HepG2 (cell line): ENCODE results near the gene RAP2A. TPM values are rescaled to one million over a fixed set of nuclear protein-coding genes. Genes with fewer than 3 reads are reported as not detected.

Experiments
- ARNTL ChIP-seq: sonication (generic); formaldehyde crosslinking; IDR thresholded peaks from 2 replicates; pipeline ENCODE4 v1.4.0; 2020; ENCODE audit warnings: mild to moderate bottlenecking, missing genetic modification reagents
- ELK4 ChIP-seq: sonication (generic); formaldehyde crosslinking; IDR thresholded peaks from 2 replicates; pipeline ENCODE4 v1.9.0; 2021; ENCODE audit warnings: missing genetic modification reagents, borderline replicate concordance
- FOXK1 ChIP-seq: sonication (generic); formaldehyde crosslinking; IDR thresholded peaks from 2 replicates; pipeline ENCODE4 v1.4.0; 2020; ENCODE audit warnings: low read depth, missing genetic modification reagents, borderline replicate concordance
- HDAC2 ChIP-seq: sonication (generic); formaldehyde crosslinking; IDR thresholded peaks from 2 replicates; pipeline ENCODE4 v1.4.0; 2020; ENCODE audit warnings: missing genetic modification reagents
- HNF4A ChIP-seq: sonication (generic); formaldehyde crosslinking; IDR thresholded peaks from 2 replicates; pipeline ENCODE4 v1.4.0; 2020; ENCODE audit warnings: missing genetic modification reagents
- HNRNPUL1 ChIP-seq: fragments of 200-400 bp; formaldehyde crosslinking; IDR thresholded peaks from 2 replicates; pipeline ENCODE4 v1.6.1; 2017; ENCODE audit warnings: low read depth, mild to moderate bottlenecking, low read length, moderate library complexity
- KDM1A ChIP-seq: IDR thresholded peaks from 2 replicates; pipeline ENCODE4 v1.6.1; 2016; ENCODE audit warnings: missing compliant biosample characterization
- KLF13 ChIP-seq: sonication (generic); formaldehyde crosslinking; IDR thresholded peaks from 2 replicates; pipeline ENCODE4 v1.4.0; 2020; ENCODE audit warnings: mild to moderate bottlenecking, missing genetic modification reagents
- MAFG ChIP-seq: sonication (generic); formaldehyde crosslinking; IDR thresholded peaks from 2 replicates; pipeline ENCODE4 v1.5.1; 2020; ENCODE audit warnings: mild to moderate bottlenecking, missing genetic modification reagents
- MEIS1 ChIP-seq: sonication (generic); formaldehyde crosslinking; IDR thresholded peaks from 2 replicates; pipeline ENCODE4 v1.9.0; 2021; ENCODE audit warnings: mild to moderate bottlenecking, missing genetic modification reagents, moderate library complexity, borderline replicate concordance
- MXD4 ChIP-seq: IDR thresholded peaks from 2 replicates; pipeline ENCODE4 v1.6.1; 2016; ENCODE audit warnings: mild to moderate bottlenecking, missing biosample characterization, missing genetic modification reagents
- NFIB ChIP-seq: sonication (generic); formaldehyde crosslinking; IDR thresholded peaks from 2 replicates; pipeline ENCODE4 v1.9.0; 2021; ENCODE audit warnings: missing genetic modification reagents, mild to moderate bottlenecking, borderline replicate concordance
- NR2F6 ChIP-seq, 2 experiments: IDR thresholded peaks; 2 replicates each; pipeline ENCODE4 v1.6.1; 2016; ENCODE audit warnings: antibody characterized with exemption in 1 of 2, mild to moderate bottlenecking in 1 of 2
- POLR2AphosphoS5 ChIP-seq: IDR thresholded peaks from 2 replicates; pipeline ENCODE4 v1.6.1; 2012; ENCODE audit warnings: low read depth, low read length
- RAD21 ChIP-seq: fragments of 450-650 bp; formaldehyde crosslinking; IDR thresholded peaks from 2 replicates; pipeline ENCODE4 v1.5.0; 2020; ENCODE audit warnings: mild to moderate bottlenecking
- SNAPC2 ChIP-seq: sonication (generic); formaldehyde crosslinking; IDR thresholded peaks from 2 replicates; pipeline ENCODE4 v1.8.1; 2022; ENCODE audit warnings: mild to moderate bottlenecking, missing genetic modification reagents
- SRSF9 ChIP-seq: fragments of 200-400 bp; formaldehyde crosslinking; IDR thresholded peaks from 2 replicates; pipeline ENCODE4 v1.6.1; 2018; ENCODE audit warnings: borderline replicate concordance, mild to moderate bottlenecking, low read depth, low read length; ENCODE audit not compliant: insufficient read depth, poor library complexity, severe bottlenecking
- SSRP1 ChIP-seq: IDR thresholded peaks from 2 replicates; pipeline ENCODE4 v1.6.1; 2016; ENCODE audit warnings: control low read depth
- STAG1 ChIP-seq: sonication (generic); formaldehyde crosslinking; IDR thresholded peaks from 2 replicates; pipeline ENCODE4 v1.4.0; 2020; ENCODE audit warnings: missing genetic modification reagents
- XBP1 ChIP-seq: sonication (generic); formaldehyde crosslinking; IDR thresholded peaks from 2 replicates; pipeline ENCODE4 v1.5.0; 2020; ENCODE audit warnings: missing genetic modification reagents
- ZBTB44 ChIP-seq: sonication (generic); formaldehyde crosslinking; IDR thresholded peaks from 2 replicates; pipeline ENCODE4 v1.4.0; 2020; ENCODE audit warnings: missing genetic modification reagents
- ZNF225 ChIP-seq: sonication (generic); formaldehyde crosslinking; IDR thresholded peaks from 2 replicates; pipeline ENCODE4 v1.4.0; 2020; ENCODE audit warnings: mild to moderate bottlenecking, missing genetic modification reagents
- ZNF329 ChIP-seq: sonication (generic); formaldehyde crosslinking; IDR thresholded peaks from 2 replicates; pipeline ENCODE4 v1.9.0; 2021; ENCODE audit warnings: low read depth, mild to moderate bottlenecking, missing genetic modification reagents
- ZNF616 ChIP-seq: sonication (generic); formaldehyde crosslinking; IDR thresholded peaks from 2 replicates; pipeline ENCODE4 v1.5.0; 2020; ENCODE audit warnings: low read depth, mild to moderate bottlenecking, missing genetic modification reagents
- polyA plus RNA-seq, 8 experiments: library from polyadenylated mRNA; depleted of rRNA in 3 of 8; stranded (reverse) in 7 of 8; unstranded in 1 of 8; fragments of >200 nt; fragmentation: Illumina TruSeq in 4 of 8; extraction: Trizol in 4 of 8; gene quantifications; 2 replicates each; pipeline versions ENCODE4 v1.2.1 to v1.2.3, GENCODE V29; 2011 to 2016; ENCODE audit warnings: low read depth in 4 of 8, missing spikeins in 1 of 8, mixed read lengths in 1 of 8; ENCODE audit not compliant: insufficient read depth in 1 of 8
- total RNA-seq, 5 experiments: library from RNA; depleted of rRNA; stranded (reverse); fragments of >200 nt; fragmentation: Illumina TruSeq; extraction: Trizol; gene quantifications; 2 replicates each; pipeline ENCODE4 v1.2.3, GENCODE V29; 2016; ENCODE audit warnings: low read depth in 1 of 5
- TF ChIP-seq, protein P1 (sequence below): IDR thresholded peaks from 2 replicates; pipeline ENCODE4 v1.6.1; 2016; ENCODE audit warnings: mild to moderate bottlenecking

RAP2A gene
- total and polyA plus RNA-seq, 2 of the 13 experiments (the other 11 are each of a cell fraction or from before 2014, with no cell fraction given) = 9.9 to 23.1 TPM

- TF ChIP-seq MXD4 = no peak
- TF ChIP-seq ELK4 = no peak
- peak; percentile 33; the same call in 1 of the 2 replicates for TF ChIP-seq RAD21
- no peak for TF ChIP-seq KDM1A (CRISPR knock-in tag)
- TF ChIP-seq SNAPC2 (CRISPR knock-in tag) = 0 out of 2 replicates have a peak, but pooled peaks have one; percentile 35
- TF ChIP-seq MEIS1 (CRISPR knock-in tag) = no peak
- TF ChIP-seq MAFG (CRISPR knock-in tag) = no peak
- TF ChIP-seq SRSF9 = no peak
- TF ChIP-seq NR2F6 (IDR thresholded peaks at IDR 0.05) = no peak
- no peak for TF ChIP-seq NR2F6 (CRISPR knock-in tag; IDR thresholded peaks at IDR 0.05)
- TF ChIP-seq HDAC2 (CRISPR knock-in tag) = no peak
- TF ChIP-seq SSRP1 (CRISPR knock-in tag) = no peak
- TF ChIP-seq ARNTL (CRISPR knock-in tag) = no peak
- no peak for TF ChIP-seq NFIB (CRISPR knock-in tag)
- TF ChIP-seq HNF4A (CRISPR knock-in tag) = no peak
- TF ChIP-seq STAG1 = peak; percentile 32; the same call in 1 of the 2 replicates
- TF ChIP-seq KLF13 = no peak
- peak; percentile 89; the same call in 1 of the 2 replicates for TF ChIP-seq FOXK1
- TF ChIP-seq XBP1 = no peak
- 0 out of 2 replicates have a peak, but pooled peaks have one; percentile 42 for TF ChIP-seq ZNF616 (CRISPR knock-in tag)
- TF ChIP-seq ZNF225 = no peak
- TF ChIP-seq, protein P1, sequence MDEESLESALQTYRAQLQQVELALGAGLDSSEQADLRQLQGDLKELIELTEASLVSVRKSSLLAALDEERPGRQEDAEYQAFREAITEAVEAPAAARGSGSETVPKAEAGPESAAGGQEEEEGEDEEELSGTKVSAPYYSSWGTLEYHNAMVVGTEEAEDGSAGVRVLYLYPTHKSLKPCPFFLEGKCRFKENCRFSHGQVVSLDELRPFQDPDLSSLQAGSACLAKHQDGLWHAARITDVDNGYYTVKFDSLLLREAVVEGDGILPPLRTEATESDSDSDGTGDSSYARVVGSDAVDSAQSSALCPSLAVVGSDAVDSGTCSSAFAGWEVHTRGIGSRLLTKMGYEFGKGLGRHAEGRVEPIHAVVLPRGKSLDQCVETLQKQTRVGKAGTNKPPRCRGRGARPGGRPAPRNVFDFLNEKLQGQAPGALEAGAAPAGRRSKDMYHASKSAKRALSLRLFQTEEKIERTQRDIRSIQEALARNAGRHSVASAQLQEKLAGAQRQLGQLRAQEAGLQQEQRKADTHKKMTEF (CRISPR knock-in tag) = 0 out of 2 replicates have a peak, but pooled peaks have one; percentile 1
- peak; percentile 51 for TF ChIP-seq POLR2AphosphoS5
- no peak for TF ChIP-seq ZBTB44
- TF ChIP-seq ZNF329 (CRISPR knock-in tag) = peak; percentile 66; the same call in 1 of the 2 replicates
- no peak for TF ChIP-seq HNRNPUL1
Observed at GRCh38 chr13:97433727-97434396, at the start of gene RAP2A (continued).
